ENCODE data around the gene TMOD4.
A peak's percentile ranks its signal among the peaks of the same experiment; 100 is the strongest.

TMOD4 gene

DNA sequence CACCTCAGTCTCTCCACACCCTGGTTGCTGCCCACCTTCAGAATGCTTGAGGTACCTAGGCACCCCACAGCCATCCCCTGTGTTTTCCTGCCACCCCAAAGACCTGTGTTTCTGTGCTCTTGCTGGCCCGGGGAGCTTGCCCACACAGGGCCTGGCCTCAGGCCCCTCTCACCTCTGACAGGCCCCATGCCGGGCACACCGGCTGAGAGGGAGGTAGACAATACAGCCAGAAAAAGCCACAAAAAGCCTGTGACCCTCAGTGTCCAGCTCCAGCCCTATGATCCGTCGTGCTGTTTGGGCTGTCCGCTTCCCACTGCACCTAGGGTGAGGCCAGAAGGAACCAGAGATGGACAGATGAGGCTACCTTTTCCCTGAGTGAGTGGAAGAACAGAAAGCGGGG is 40.8 kb downstream of the TMOD4 start:
- Mint-ChIP-seq H3K4me3 (no peak overlapping the region), H3K27ac (no peak overlapping the region), H3K9me3 (no peaks in the 10 kb centered on the region), H3K27me3 (no peaks in the 10 kb centered on the region), H3K4me1 (peaks cover 8% of the 10 kb centered on the region), H3K36me3 (peaks cover 1% of the 10 kb centered on the region)

DNA sequence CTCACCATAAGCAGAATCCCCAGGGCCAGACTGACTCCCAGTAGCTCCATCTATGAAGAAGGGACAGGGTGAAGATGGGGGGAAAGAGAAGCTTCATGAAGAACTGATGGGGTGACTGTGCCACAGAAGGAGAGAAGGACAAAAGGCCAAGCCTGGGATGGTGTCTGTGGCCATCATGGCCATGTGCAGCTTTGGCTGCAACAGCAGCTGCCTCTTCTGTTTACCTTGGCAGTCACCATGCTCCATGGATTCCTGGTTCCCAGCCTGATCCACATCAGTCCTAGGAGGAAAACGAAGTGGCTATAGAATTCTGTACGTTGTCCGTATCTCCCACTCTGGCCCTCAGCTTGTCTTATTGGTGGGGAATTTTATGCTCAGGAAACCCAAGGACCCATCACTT is 41.4 kb downstream of the TMOD4 start:
- Mint-ChIP-seq H3K27ac (peak overlapping the region; percentile 32), H3K4me3 (no peak overlapping the region), H3K9me3 (no peaks in the 10 kb centered on the region), H3K4me1 (peaks cover 8% of the 10 kb centered on the region), H3K36me3 (peaks cover 1% of the 10 kb centered on the region), H3K27me3 (no peaks in the 10 kb centered on the region)

DNA sequence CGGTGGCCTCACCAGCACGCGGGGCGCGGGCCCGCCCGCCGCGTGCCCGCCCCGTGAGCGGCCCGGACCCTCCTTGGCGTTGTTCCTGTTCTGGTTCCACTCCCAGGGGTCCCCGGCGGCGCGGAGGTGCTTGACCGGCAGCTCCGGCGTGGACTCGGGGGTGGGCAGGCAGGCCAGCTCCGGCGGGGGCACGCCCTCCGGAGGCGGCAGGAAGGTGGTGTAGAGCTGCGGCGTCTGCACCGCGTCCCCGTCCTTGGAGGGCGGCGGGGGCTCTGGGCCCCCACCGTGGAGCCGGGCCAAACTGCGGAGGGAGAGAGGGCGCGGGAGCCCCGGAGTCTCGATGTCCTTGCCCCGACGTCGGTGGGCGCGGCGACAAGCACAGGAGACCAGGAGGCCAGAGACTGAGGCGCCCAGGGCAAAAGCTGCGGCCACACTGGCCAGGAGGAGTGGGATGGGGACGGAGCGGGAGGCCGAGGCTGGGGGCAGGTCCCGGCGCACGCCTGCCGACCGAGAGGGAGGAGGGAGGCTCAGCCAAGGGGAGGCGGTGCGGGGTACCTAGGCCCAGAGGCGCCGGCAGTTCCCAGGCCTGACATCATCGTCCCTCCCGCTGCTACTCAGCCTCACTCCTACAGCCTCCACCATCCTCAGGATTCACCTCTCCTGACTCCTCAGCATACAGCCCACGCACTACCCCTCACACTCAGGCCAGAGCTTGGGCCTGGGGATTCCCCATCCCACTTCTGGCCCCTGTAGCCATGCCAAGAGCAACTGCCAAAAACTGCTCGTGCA is 42.6 kb downstream of the TMOD4 start:
- peaks cover 8% of the 10 kb centered on the region for H3K4me1 Mint-ChIP-seq
- no peaks in the 10 kb centered on the region for H3K9me3 Mint-ChIP-seq
- peaks cover 1% of the 10 kb centered on the region for H3K36me3 Mint-ChIP-seq
- H3K27ac Mint-ChIP-seq: no peak overlapping the region
- no peaks in the 10 kb centered on the region for H3K27me3 Mint-ChIP-seq
- no peak overlapping the region for H3K4me3 Mint-ChIP-seq

DNA sequence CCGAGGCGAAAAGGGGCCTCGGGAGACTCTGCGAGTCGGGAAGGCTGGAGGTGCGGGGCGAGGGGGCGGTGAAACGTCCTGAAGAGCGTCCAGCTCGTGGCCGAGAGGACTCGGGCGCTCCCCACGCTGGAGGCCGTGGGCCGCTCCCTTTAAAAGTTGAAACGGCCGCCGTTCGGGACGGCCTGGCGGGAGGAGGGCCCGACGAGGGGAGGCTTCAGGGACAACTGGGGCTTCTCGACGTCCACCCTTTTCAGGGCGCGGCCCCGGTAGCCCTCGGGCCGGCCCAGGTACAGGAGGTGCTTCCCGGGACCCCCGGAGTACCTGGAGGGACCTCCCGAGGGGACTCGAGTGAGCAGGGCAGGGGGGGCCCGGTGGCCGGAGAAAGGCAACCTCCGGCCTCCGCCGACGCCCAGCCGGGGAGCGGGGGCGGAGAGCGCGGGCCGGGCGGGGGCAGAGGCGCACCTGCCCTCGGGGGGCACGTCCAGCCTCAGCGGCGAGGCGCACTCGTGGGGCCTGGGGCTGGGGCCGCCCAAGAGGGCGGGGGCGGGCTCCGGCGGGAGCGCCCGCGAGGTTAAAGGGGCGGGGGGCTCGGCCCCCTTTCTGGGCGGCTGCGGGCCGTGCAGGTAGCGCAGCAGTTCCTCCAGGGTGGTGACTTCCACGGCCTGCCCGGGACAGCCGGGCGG is 43.3 kb downstream of the TMOD4 start:
- Mint-ChIP-seq H3K4me1 (peaks cover 8% of the 10 kb centered on the region), H3K36me3 (peaks cover 1% of the 10 kb centered on the region), H3K9me3 (no peaks in the 10 kb centered on the region), H3K27ac (no peak overlapping the region), H3K27me3 (no peaks in the 10 kb centered on the region), H3K4me3 (no peak overlapping the region)

DNA sequence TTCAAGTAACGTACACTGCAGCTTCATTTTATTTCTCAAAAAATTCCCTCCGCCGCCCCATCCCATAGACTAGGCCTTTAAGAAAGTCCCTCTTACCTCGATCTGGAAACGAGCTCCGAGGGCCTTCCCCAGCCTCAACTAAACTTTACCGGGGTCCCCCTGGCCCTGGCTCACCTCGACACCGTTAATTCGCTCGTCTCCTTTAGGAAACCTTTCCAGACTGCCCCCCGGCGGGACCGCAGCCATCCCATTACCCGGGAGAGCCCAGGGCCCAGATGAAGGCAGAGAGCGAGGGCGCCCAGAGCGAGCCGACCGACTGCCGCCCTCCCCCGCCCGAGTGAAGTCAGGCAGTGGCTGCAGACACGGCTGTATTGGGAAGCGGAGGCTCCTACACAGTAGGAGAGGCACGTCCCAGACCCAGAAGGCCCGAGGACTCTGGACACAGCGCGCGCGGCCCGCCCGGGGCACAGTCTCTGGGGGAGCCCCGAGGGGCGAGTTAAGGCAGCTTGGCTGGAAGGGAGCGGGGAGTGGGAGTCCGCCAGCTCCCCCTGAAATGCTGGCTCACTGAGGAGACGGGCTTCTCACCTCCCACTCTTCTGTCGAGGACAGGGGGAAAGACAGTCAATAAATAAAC is 44.0 kb downstream of the TMOD4 start:
- H3K27me3 Mint-ChIP-seq: no peaks in the 10 kb centered on the region
- no peaks in the 10 kb centered on the region for H3K9me3 Mint-ChIP-seq
- peaks cover 1% of the 10 kb centered on the region for H3K36me3 Mint-ChIP-seq
- peak overlapping the region; percentile 85 for H3K4me3 Mint-ChIP-seq
- peaks cover 8% of the 10 kb centered on the region for H3K4me1 Mint-ChIP-seq
- H3K27ac Mint-ChIP-seq: no peak overlapping the region

DNA sequence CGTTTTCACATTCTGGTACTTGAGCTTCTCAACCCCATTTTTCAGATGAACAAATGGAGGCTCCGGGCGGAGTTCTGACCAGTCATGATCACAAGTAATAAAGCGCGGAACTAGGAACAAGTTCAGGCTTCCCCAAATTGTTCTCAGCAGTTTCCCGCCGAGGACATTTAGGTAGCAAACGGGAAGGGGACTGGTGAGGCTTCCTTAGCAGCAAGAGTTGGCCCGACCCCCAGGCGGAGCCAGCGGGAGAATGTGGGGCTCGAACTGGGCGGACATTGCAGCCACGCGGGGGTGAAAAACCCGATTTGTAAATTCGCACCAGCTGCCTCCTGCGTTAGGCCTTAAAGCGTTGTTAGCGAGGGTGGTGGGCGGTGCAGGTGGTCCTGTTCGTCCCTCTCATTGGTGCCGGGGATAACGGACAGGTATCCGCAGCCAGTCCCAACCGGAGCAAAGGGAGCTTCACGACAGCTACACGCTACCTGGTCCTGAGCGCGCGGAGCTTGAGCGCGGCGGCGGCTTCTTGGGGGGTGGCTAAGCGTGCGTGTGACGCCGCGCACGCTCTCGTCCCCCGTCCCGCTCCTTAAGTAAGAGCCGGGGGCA is 44.7 kb downstream of the TMOD4 start:
- peak overlapping the region; percentile 83 for H3K27ac Mint-ChIP-seq
- no peaks in the 10 kb centered on the region for H3K9me3 Mint-ChIP-seq
- H3K27me3 Mint-ChIP-seq: no peaks in the 10 kb centered on the region
- H3K4me3 Mint-ChIP-seq: peak overlapping the region; percentile 85
- H3K36me3 Mint-ChIP-seq: no peaks in the 10 kb centered on the region
- H3K4me1 Mint-ChIP-seq: peaks cover 8% of the 10 kb centered on the region

DNA sequence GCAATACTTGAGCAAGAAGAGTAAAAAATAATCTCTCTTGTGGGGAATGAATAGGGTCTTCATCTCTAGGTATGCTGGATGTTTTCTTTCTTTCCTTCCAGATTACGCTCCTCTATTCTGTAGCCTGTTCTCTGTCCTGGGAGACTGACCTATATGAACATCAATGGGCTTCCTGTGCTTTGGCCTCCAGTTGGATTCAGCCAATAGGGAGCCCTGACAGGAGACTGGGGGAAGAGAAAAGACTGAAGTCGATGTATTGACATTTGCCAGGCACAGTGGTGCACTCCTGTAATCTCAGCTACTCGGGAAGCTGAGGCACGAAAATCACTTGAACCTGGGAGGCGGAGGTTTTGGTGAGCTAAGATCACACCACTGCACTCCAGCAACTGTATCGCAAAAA is 47.0 kb downstream of the TMOD4 start:
- Mint-ChIP-seq H3K27ac (no peak overlapping the region), H3K27me3 (no peaks in the 10 kb centered on the region), H3K9me3 (no peaks in the 10 kb centered on the region), H3K4me1 (peaks cover 8% of the 10 kb centered on the region), H3K36me3 (no peaks in the 10 kb centered on the region), H3K4me3 (no peak overlapping the region)

DNA sequence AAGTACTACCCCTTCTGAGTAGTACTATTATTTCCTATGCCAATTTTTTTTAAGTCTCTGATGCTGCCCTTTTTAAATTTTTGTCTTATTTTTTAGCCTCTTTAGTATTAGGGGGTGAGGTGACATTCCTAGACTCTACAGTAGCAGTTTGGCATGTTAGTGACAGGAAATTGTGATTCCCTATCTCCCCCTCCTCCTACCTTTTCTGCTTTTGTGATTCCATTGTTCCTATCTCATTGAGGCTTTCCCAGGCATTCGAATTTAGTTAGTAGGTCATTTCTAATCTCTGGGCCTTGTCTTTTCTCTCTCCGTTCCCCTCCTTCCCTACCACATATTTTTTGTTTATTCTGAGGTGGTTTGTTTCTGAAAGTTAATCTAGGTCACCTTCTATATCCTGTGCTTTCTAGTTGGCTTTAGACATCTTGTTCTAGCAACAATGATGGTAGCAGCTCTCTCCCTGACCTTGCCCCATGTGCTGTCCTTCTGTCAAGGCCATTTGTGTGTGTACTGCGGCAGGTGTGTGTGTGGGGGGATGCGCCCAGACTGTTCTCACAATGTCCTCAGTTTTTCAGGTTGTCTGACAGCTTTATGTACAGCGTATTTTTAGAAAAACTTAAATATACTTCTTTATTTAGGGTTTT is 50.9 kb downstream of the TMOD4 start:
- Mint-ChIP-seq H3K36me3 (peaks cover 2% of the 10 kb centered on the region), H3K27me3 (no peaks in the 10 kb centered on the region), H3K4me3 (no peak overlapping the region), H3K4me1 (no peaks in the 10 kb centered on the region), H3K9me3 (no peaks in the 10 kb centered on the region), H3K27ac (no peak overlapping the region)

Data from activated naive CD4-positive, alpha-beta T cell treated with anti-CD3 and anti-CD28 coated beads, Interleukin-2, amount 50 U/mL, for 24 hours (primary cell).